Measurements from ENCODE around the gene RAC2.
A peak's percentile ranks its signal among the peaks of the same experiment; 100 is the strongest.

RAC2 gene

DNA sequence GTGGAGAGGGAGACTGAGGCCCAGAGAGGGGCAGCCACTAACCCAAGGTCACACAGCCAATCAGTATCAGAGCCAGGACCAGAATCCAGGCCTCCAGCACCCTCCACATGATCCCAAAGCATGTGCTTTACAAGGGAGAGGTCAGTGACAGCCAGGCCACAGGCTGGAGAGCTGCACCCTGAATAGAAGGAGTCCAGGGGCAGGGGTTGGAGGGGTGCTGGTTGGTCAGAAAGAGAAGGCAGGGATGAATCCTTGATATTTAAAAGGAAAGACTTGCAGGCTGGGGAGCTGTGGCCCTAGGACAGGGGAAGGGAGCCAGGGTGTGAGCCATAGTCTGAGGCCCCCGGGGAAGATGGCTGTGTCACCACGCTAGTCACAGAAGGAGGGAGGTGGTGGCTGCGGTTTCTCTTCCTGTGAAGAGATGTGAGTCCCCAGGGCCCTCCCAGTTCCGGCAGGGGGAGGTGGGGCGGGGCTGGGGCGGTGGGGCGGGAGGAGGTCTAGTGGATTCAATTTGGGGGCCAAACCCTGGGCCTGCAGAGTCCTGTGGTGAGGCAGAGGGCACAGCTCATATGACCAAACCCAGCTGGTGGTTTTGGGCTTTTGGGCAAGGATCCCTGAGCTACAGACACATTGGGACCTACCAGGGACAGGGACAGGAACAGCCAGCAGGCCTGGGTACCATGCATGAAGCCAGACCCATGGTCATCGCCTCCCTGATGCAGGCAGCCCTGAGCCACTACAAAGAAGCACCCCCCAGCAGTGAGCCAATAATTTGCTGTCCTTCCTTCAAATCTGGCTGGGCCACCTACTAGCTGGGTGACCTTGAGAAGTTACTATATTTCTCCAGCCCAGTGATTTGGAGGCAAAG, 14.0 kb downstream of the RAC2 start:
- Histone ChIP-seq H3K9me3 (replicated peaks; ENCODE audit: insufficient read depth, low read length) (no peaks in the 10 kb centered on the region), H3K79me2 (ENCODE audit: low read length) (peaks cover 74% of the 10 kb centered on the region), H3K9ac (ENCODE audit: low read length) (peak overlapping the region; percentile 68), H2AFZ (ENCODE audit: low read length) (no peak overlapping the region), H3K4me1 (ENCODE audit: low read length) (peaks cover 74% of the 10 kb centered on the region), H4K20me1 (ENCODE audit: insufficient read depth, low read length) (no peaks in the 10 kb centered on the region), H3K27me3 (replicated peaks; ENCODE audit: insufficient read depth, low read length) (no peaks in the 10 kb centered on the region), H3F3A (ENCODE audit: insufficient read depth, low read length) (peaks cover 87% of the 10 kb centered on the region), H3K27ac (ENCODE audit: low read length) (peak overlapping the region; percentile 99), H3K4me2 (ENCODE audit: low read depth, low read length) (peak overlapping the region; percentile 72), H3K36me3 (replicated peaks; ENCODE audit: insufficient read depth, low read length) (peaks cover 17% of the 10 kb centered on the region), H3K4me3 (ENCODE audit: low read length) (no peak overlapping the region; the same call in 1 of the 2 replicates), H3K9me2 (replicated peaks; ENCODE audit: insufficient read depth, low read length) (no peaks in the 10 kb centered on the region)
- peak; percentile 89 for DNase-seq
- TF ChIP-seq EZH2 (optimal IDR thresholded peaks at IDR 0.05; ENCODE audit: low read depth, low read length): no peak
- no peak for TF ChIP-seq CTCF (IDR thresholded peaks at IDR 0.05; ENCODE audit: low read length)
- TF ChIP-seq EZH2phosphoT487 (IDR thresholded peaks at IDR 0.05; ENCODE audit: low read length): no peak

GRCh38 chr22:37229012-37229804, 14.9 kb downstream of the RAC2 start:
- Histone ChIP-seq H2AFZ (ENCODE audit: low read length) (no peak overlapping the region), H3K9me2 (replicated peaks; ENCODE audit: insufficient read depth, low read length) (no peaks in the 10 kb centered on the region), H3K4me3 (ENCODE audit: low read length) (no peak overlapping the region), H4K20me1 (ENCODE audit: insufficient read depth, low read length) (no peaks in the 10 kb centered on the region), H3K4me1 (ENCODE audit: low read length) (peaks cover 74% of the 10 kb centered on the region), H3K9me3 (replicated peaks; ENCODE audit: insufficient read depth, low read length) (no peaks in the 10 kb centered on the region), H3K36me3 (replicated peaks; ENCODE audit: insufficient read depth, low read length) (peaks cover 24% of the 10 kb centered on the region), H3K79me2 (ENCODE audit: low read length) (peaks cover 73% of the 10 kb centered on the region), H3K27me3 (replicated peaks; ENCODE audit: insufficient read depth, low read length) (no peaks in the 10 kb centered on the region), H3K9ac (ENCODE audit: low read length) (peak overlapping the region; percentile 68), H3K27ac (ENCODE audit: low read length) (peak overlapping the region; percentile 99), H3K4me2 (ENCODE audit: low read depth, low read length) (peak overlapping the region; percentile 67), H3F3A (ENCODE audit: insufficient read depth, low read length) (peaks cover 87% of the 10 kb centered on the region)
- no peak for TF ChIP-seq EZH2phosphoT487 (IDR thresholded peaks at IDR 0.05; ENCODE audit: low read length)
- TF ChIP-seq CTCF (IDR thresholded peaks at IDR 0.05; ENCODE audit: low read length): no peak
- TF ChIP-seq EZH2 (optimal IDR thresholded peaks at IDR 0.05; ENCODE audit: low read depth, low read length): no peak
- DNase-seq: no peak

DNA sequence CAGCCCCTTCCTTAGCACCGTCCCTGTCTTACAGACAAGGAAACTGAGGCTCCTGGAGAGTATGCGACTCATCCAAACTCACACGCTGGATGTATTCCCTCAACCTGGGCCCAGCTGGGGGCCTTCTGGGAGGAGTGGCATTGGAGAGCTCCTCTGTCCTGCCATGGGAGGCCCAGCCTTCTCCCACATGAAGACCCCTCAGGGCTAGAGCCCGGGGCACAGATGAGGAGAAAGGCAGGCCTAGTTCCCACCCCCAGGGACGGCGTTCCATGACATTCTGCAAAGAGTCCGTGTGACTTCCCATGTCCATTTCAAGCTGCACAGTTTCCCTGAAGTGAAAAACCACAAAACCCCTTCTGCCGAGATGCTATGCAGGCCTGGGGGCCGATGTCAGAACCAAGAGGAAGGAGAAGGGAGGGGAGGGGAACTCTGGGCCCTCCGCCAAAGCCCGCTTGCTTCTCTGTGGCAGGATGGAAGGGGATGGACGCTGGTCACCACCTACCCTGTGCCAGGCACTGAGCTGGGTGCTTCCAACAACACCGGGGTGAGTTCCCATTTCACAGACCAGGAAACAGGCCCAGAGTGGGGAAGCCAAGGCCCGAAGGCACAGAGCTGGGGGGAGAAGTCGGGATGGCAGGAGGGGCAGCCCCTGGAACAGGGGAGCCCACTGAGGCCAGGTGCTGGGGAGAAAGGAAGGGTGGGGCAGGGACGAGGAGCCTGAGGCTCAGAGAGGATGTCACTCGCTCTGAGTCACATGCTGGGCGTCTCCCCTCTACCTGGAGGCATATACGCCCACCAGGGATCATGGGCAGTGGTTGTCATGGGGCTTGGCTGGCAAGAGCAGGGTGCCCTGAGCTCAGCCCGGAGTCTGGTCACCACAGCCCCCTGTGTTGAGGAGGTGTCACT, 15.7 kb downstream of the RAC2 start:
- Histone ChIP-seq H3K27me3 (replicated peaks; ENCODE audit: insufficient read depth, low read length) (no peaks in the 10 kb centered on the region), H3K4me1 (ENCODE audit: low read length) (peaks cover 74% of the 10 kb centered on the region), H3K36me3 (replicated peaks; ENCODE audit: insufficient read depth, low read length) (peaks cover 24% of the 10 kb centered on the region), H3K9ac (ENCODE audit: low read length) (no peak overlapping the region), H3K4me3 (ENCODE audit: low read length) (no peak overlapping the region), H4K20me1 (ENCODE audit: insufficient read depth, low read length) (no peaks in the 10 kb centered on the region), H3K27ac (ENCODE audit: low read length) (peak overlapping the region; percentile 99; the same call in 1 of the 2 replicates), H3K9me3 (replicated peaks; ENCODE audit: insufficient read depth, low read length) (no peaks in the 10 kb centered on the region), H3K79me2 (ENCODE audit: low read length) (peaks cover 70% of the 10 kb centered on the region), H3F3A (ENCODE audit: insufficient read depth, low read length) (peaks cover 87% of the 10 kb centered on the region), H3K9me2 (replicated peaks; ENCODE audit: insufficient read depth, low read length) (no peaks in the 10 kb centered on the region), H3K4me2 (ENCODE audit: low read depth, low read length) (no peak overlapping the region), H2AFZ (ENCODE audit: low read length) (no peak overlapping the region)
- DNase-seq: no peak
- no peak for TF ChIP-seq EZH2 (optimal IDR thresholded peaks at IDR 0.05; ENCODE audit: low read depth, low read length)
- no peak for TF ChIP-seq CTCF (IDR thresholded peaks at IDR 0.05; ENCODE audit: low read length)
- TF ChIP-seq EZH2phosphoT487 (IDR thresholded peaks at IDR 0.05; ENCODE audit: low read length): no peak

Measured in MM.1S (cell line).